ENCODE data around the gene XPO5. TPM values are rescaled to one million over a fixed set of nuclear protein-coding genes. Genes with fewer than 3 reads are reported as not detected.

The XPO5 gene
- total and polyA plus RNA-seq, 2 of the 4 experiments (the other 2 are of a cell fraction): 29.0 to 30.1 TPM

DNA sequence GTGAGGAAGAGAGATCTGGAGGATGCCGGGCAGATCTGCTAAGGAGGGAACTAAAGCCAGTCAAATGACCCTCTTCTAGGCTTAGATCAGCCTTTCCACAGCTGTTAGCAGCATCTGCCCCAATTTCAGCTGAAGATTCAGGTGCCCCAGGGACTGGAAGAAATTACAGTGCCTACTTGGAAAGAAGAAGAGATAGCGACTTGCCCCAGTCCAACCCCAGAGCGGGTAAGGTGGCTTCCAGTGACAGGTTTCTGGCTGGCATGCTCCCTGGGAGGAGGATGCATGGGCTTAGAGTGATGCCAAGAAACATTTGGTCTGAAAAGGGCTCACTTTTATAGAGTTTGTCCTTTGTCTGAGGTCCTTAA, 97.8 kb downstream of the XPO5 start:
- Histone ChIP-seq H3K27ac (ENCODE audit: insufficient read depth, low read length) (peak overlapping the region; percentile 83), H3K9me1 (ENCODE audit: insufficient read depth, low read length) (peaks cover 26% of the 10 kb centered on the region), H3K18ac (ENCODE audit: low read depth, low read length) (no peak overlapping the region), H3K36me3 (ENCODE audit: control insufficient read depth, insufficient read depth, low read length) (no peaks in the 10 kb centered on the region), H2AK9ac (replicated peaks; ENCODE audit: low read depth, low read length, poor library complexity) (peak overlapping the region; percentile 88), H3K79me1 (ENCODE audit: low read depth in 1 of 2, low read length in 2 of 2) (peaks cover 35 to 50% of the 10 kb centered on the region in 2 experiments), H2AK5ac (ENCODE audit: low read depth, low read length) (peak overlapping the region; percentile 71), H4K8ac (ENCODE audit: low read depth in 2 of 2, low read length in 2 of 2) (peak overlapping the region; percentile 92), H4K20me1 (ENCODE audit: insufficient read depth, low read length) (peaks cover 6% of the 10 kb centered on the region; the same call in 1 of the 2 replicates), H4K5ac (ENCODE audit: low read depth, low read length) (0 out of 2 replicates have a peak overlapping the region, but pooled peaks have one; percentile 4), H3K4me1 (ENCODE audit: control insufficient read depth, insufficient read depth, low read length) (peaks cover 7% of the 10 kb centered on the region), H3K4ac (ENCODE audit: low read depth, low read length) (peak overlapping the region; percentile 67), H3K56ac (ENCODE audit: extremely low read depth, insufficient read depth, low read length) (peak overlapping the region; percentile 74), H3K23ac (ENCODE audit: low read depth, low read length) (peak overlapping the region; percentile 54), H2BK5ac (ENCODE audit: low read depth, low read length, poor library complexity, severe bottlenecking) (no peak overlapping the region), H3K9me3 (ENCODE audit: control insufficient read depth, insufficient read depth, low read length) (no peaks in the 10 kb centered on the region), H3K4me2 (ENCODE audit: low read depth, low read length) (peak overlapping the region; percentile 84), H2BK20ac (ENCODE audit: low read depth, low read length) (no peak overlapping the region), H3K27me3 (ENCODE audit: control insufficient read depth, insufficient read depth, low read length) (no peaks in the 10 kb centered on the region), H2AFZ (replicated peaks; ENCODE audit: low read length, poor library complexity) (peak overlapping the region; percentile 78), H3K14ac (replicated peaks; ENCODE audit: low read depth, low read length) (peak overlapping the region; percentile 82), H2BK15ac (ENCODE audit: low read depth, low read length) (no peak overlapping the region), H4K91ac (ENCODE audit: insufficient read depth, low read depth, low read length) (peak overlapping the region; percentile 26), H3K9ac (ENCODE audit: low read depth, low read length) (peak overlapping the region; percentile 83), H2BK120ac (ENCODE audit: low read depth, low read length) (no peak overlapping the region), H3K4me3 (ENCODE audit: insufficient read depth, low read depth, low read length) (peak overlapping the region; percentile 66)
- BruUV-seq (replicated peaks): no TSS peak
- in situ Hi-C loops (cut with MboI; ENCODE audit: low sequenced_read_pairs): no loop called here
- POLR2A ChIA-PET (ENCODE audit: unreplicated experiment): interaction anchor here (0.5 to 0.6 kb wide), 3 partner anchors 8 to 965 kb away, joined by 3 to 5 read pairs (median 3); no protein-coding TSS in a partner anchor
- TF ChIP-seq RFX5 (IDR thresholded peaks at IDR 0.05; ENCODE audit: low read depth, low read length) (no peak), POLR2A (IDR thresholded peaks at IDR 0.05; ENCODE audit: low read depth, low read length) (no peak), NFE2L2 (IDR thresholded peaks at IDR 0.05; ENCODE audit: low read depth, low read length) (no peak)
- ATAC-seq (ENCODE audit: low read depth) (no peak), DNase-seq (no peak)
- CTCF ChIA-PET: no interaction called here
- intact Hi-C loops (cut with micrococcal nuclease): no loop called here
- dilution Hi-C loops (cut with HindIII; ENCODE audit: low sequenced_read_pairs, unreplicated experiment): no loop called here
- WGBS, 2 experiments (ENCODE audit: extremely low coverage in 2 of 2, insufficient read length in 1 of 2): no CpG with 5 or more reads among the region's 3 CpGs
